Measurements from ENCODE around the gene ARHGEF39. TPM values are rescaled to one million over a fixed set of nuclear protein-coding genes. Genes with fewer than 3 reads are reported as not detected.

ARHGEF39 gene
- polyA plus RNA-seq, 1 donor (not counting 4 experiments of a cell fraction or from before 2014, with no cell fraction given), result 2.4 TPM

GRCh38 chr9:35696520-35697215, 31.7 kb upstream of the ARHGEF39 start:
- Histone ChIP-seq H3K79me2 (ENCODE audit: control insufficient read depth, insufficient read depth, low read length) (no peaks in the 10 kb centered on the region), H3K9me1 (ENCODE audit: control insufficient read depth, extremely low read depth, insufficient read depth, low read length) (no peaks in the 10 kb centered on the region), H3K27me3 (ENCODE audit: control insufficient read depth, extremely low read depth, insufficient read depth, low read length) (no peaks in the 10 kb centered on the region), H3K9ac (ENCODE audit: control insufficient read depth, extremely low read depth, insufficient read depth, low read length) (no peak overlapping the region), H3K9me3 (ENCODE audit: control insufficient read depth, low read depth, low read length) (no peaks in the 10 kb centered on the region), H3K27ac (ENCODE audit: control insufficient read depth, insufficient read depth, low read length) (no peak overlapping the region), H3K36me3 (ENCODE audit: control insufficient read depth in 2 of 2, extremely low read depth in 1 of 2, insufficient read depth in 2 of 2, low read length in 2 of 2) (peaks cover 38 to 44% of the 10 kb centered on the region in 2 experiments), H3K4me2 (ENCODE audit: control insufficient read depth, extremely low read depth, insufficient read depth, low read depth, low read length) (no peak overlapping the region), H3K4me1 (ENCODE audit: control insufficient read depth, extremely low read depth, insufficient read depth, low read length) (no peaks in the 10 kb centered on the region), H4K20me1 (ENCODE audit: control insufficient read depth, extremely low read depth, insufficient read depth, low read length) (peaks cover 3% of the 10 kb centered on the region), H3K4me3 (ENCODE audit: control insufficient read depth in 2 of 3, extremely low read depth in 1 of 3, insufficient read depth in 2 of 3, low read depth in 1 of 3, low read length in 3 of 3) (no peak overlapping the region), H2AFZ (ENCODE audit: control insufficient read depth, low read length) (no peak overlapping the region)
- TF ChIP-seq EZH2 (IDR thresholded peaks at IDR 0.05; ENCODE audit: low read length), result no peak
- peak; percentile 90 to 93 (median 91) for TF ChIP-seq CTCF (optimal IDR thresholded peaks at IDR 0.05 in 1 of 3, IDR thresholded peaks at IDR 0.05 in 1 of 3, conservative IDR thresholded peaks at IDR 0.05 in 1 of 3; ENCODE audit: extremely low read depth in 1 of 3, insufficient read depth in 2 of 3, low read length in 3 of 3)
- dilution Hi-C loops (cut with MboI; ENCODE audit: extremely low pct_ligation_motif_present, low sequenced_read_pairs), result no loop called here
- peak; percentile 57 for FAIRE-seq
- DNase-seq (ENCODE audit: low read depth, low spot score), result peak; percentile 25

GRCh38 chr9:35695943-35696401, 31.0 kb upstream of the ARHGEF39 start:
- H3K9me3 ChIP-seq (ENCODE audit: control insufficient read depth, low read depth, low read length), result no peaks in the 10 kb centered on the region
- no peak overlapping the region for H3K27ac ChIP-seq (ENCODE audit: control insufficient read depth, insufficient read depth, low read length)
- dilution Hi-C loops (cut with MboI; ENCODE audit: extremely low pct_ligation_motif_present, low sequenced_read_pairs), result no loop called here
- H3K4me1 ChIP-seq (ENCODE audit: control insufficient read depth, extremely low read depth, insufficient read depth, low read length), result no peaks in the 10 kb centered on the region
- no peak overlapping the region for H2AFZ ChIP-seq (ENCODE audit: control insufficient read depth, low read length)
- H3K27me3 ChIP-seq (ENCODE audit: control insufficient read depth, extremely low read depth, insufficient read depth, low read length), result no peaks in the 10 kb centered on the region
- no peak overlapping the region for H3K4me2 ChIP-seq (ENCODE audit: control insufficient read depth, extremely low read depth, insufficient read depth, low read depth, low read length)
- H3K4me3 ChIP-seq (ENCODE audit: control insufficient read depth in 2 of 3, extremely low read depth in 1 of 3, insufficient read depth in 2 of 3, low read depth in 1 of 3, low read length in 3 of 3), result no peak overlapping the region
- DNase-seq (ENCODE audit: low read depth, low spot score) (no peak), FAIRE-seq (peak; percentile 23)
- H3K79me2 ChIP-seq (ENCODE audit: control insufficient read depth, insufficient read depth, low read length), result no peaks in the 10 kb centered on the region
- H3K9ac ChIP-seq (ENCODE audit: control insufficient read depth, extremely low read depth, insufficient read depth, low read length), result no peak overlapping the region
- no peak for TF ChIP-seq CTCF (optimal IDR thresholded peaks at IDR 0.05 in 1 of 3, IDR thresholded peaks at IDR 0.05 in 1 of 3, conservative IDR thresholded peaks at IDR 0.05 in 1 of 3; ENCODE audit: extremely low read depth in 1 of 3, insufficient read depth in 2 of 3, low read length in 3 of 3)
- TF ChIP-seq EZH2 (IDR thresholded peaks at IDR 0.05; ENCODE audit: low read length), result no peak
- H3K9me1 ChIP-seq (ENCODE audit: control insufficient read depth, extremely low read depth, insufficient read depth, low read length), result no peaks in the 10 kb centered on the region
- peaks cover 3% of the 10 kb centered on the region for H4K20me1 ChIP-seq (ENCODE audit: control insufficient read depth, extremely low read depth, insufficient read depth, low read length)
- peaks cover 35 to 41% of the 10 kb centered on the region in 2 experiments for H3K36me3 ChIP-seq (ENCODE audit: control insufficient read depth in 2 of 2, extremely low read depth in 1 of 2, insufficient read depth in 2 of 2, low read length in 2 of 2)
